Panc1 (cell line): ENCODE data around the gene SHC3. TPM values are rescaled to one million over a fixed set of nuclear protein-coding genes. Genes with fewer than 3 reads are reported as not detected.

Experiments
- ATAC-seq: fragments of 200-7000 bp; cut with Tn5 transposase; 2 replicates; pipeline ENCODE4 v1.9.1; 2020; ENCODE audit warnings: mild to moderate bottlenecking, moderate library complexity
- BruUV-seq: library from RNA; stranded (reverse); fragments of 400-500 nt; replicated peaks from 2 replicates; lab custom pipeline; 2021; lab: Mats Ljungman, UMichigan
- CTCF ChIA-PET: fragments of 300-600 bp; sonication (Branson Sonifier 250); formaldehyde crosslinking; loops from one replicate; lab custom pipeline; 2022; ENCODE audit warnings: antibody characterized with exemption; lab: Charles Lee
- POLR2A ChIA-PET: fragments of 300-600 bp; sonication (Branson Sonifier 250); formaldehyde crosslinking; loops from one replicate; lab custom pipeline; 2022; ENCODE audit warnings: antibody characterized with exemption; lab: Charles Lee
- DNase-seq: peaks from one replicate; pipeline ENCODE4 v3.0.0-alpha.2; 2010; ENCODE audit warnings: low read depth, low spot score
- H3K27ac ChIP-seq: 2 replicates; pipeline ENCODE4 v1.5.1; 2011; ENCODE audit warnings: mild to moderate bottlenecking, low read length, inconsistent platforms
- H3K27me3 ChIP-seq: fragments of 200-500 bp; sonication (Bioruptor generic); 2 replicates; pipeline ENCODE4 v1.6.0; 2014; ENCODE audit warnings: low read length, inconsistent platforms; ENCODE audit not compliant: control insufficient read depth, insufficient read depth
- H3K36me3 ChIP-seq: fragments of 200-500 bp; sonication (Bioruptor generic); 2 replicates; pipeline ENCODE4 v1.5.1; 2014; ENCODE audit warnings: inconsistent platforms, mild to moderate bottlenecking, low read length, moderate library complexity; ENCODE audit not compliant: control insufficient read depth, insufficient read depth
- H3K4me1 ChIP-seq: 2 replicates; pipeline ENCODE4 v1.5.1; 2011; ENCODE audit warnings: inconsistent platforms, mild to moderate bottlenecking, low read length, moderate library complexity; ENCODE audit not compliant: control insufficient read depth, insufficient read depth
- H3K4me3 ChIP-seq, 2 experiments: 2 replicates each; pipeline ENCODE4 v1.5.1; 2011 to 2012; ENCODE audit warnings: low read depth in 2 of 2, low read length in 2 of 2, mild to moderate bottlenecking in 2 of 2, inconsistent platforms in 1 of 2, moderate library complexity in 1 of 2
- H3K9me3 ChIP-seq: fragments of 200-500 bp; sonication (Bioruptor generic); 2 replicates; pipeline ENCODE4 v1.5.1; 2014; ENCODE audit warnings: low read depth, mild to moderate bottlenecking, inconsistent platforms, low read length, moderate library complexity; ENCODE audit not compliant: control insufficient read depth, insufficient read depth
- CTCF ChIP-seq: fragments of 450-650 bp; IDR thresholded peaks from 2 replicates; pipeline ENCODE4 v1.5.1; 2017; ENCODE audit warnings: mild to moderate bottlenecking
- POLR2AphosphoS5 ChIP-seq: IDR thresholded peaks from 2 replicates; pipeline ENCODE4 v1.6.1; 2012; ENCODE audit warnings: mild to moderate bottlenecking, low read depth, low read length, moderate library complexity
- REST ChIP-seq, 2 experiments: IDR thresholded peaks; 2 replicates each; pipeline ENCODE4 v1.6.1; 2011 to 2012; ENCODE audit warnings: low read depth in 2 of 2, control low read depth in 1 of 2, low read length in 1 of 2, mild to moderate bottlenecking in 1 of 2, moderate library complexity in 1 of 2; ENCODE audit not compliant: insufficient read depth in 1 of 2
- SIN3A ChIP-seq: IDR thresholded peaks from 2 replicates; pipeline ENCODE4 v1.6.1; 2012; ENCODE audit warnings: low read depth, mild to moderate bottlenecking, low read length, moderate library complexity, borderline replicate concordance; ENCODE audit not compliant: insufficient read depth
- TCF7L2 ChIP-seq: IDR thresholded peaks from 2 replicates; pipeline ENCODE4 v1.6.1; 2011; ENCODE audit warnings: mild to moderate bottlenecking, low read depth, low read length, inconsistent platforms
- in situ Hi-C: cut with HindIII; loops from 2 replicates; pipeline ENCODE4 v1.10.0; 2016; ENCODE audit warnings: low sequenced_read_pairs, low pct_unique_long_range_greater_than_20kb
- intact Hi-C: fragments of 100-400 bp; cut with micrococcal nuclease; formaldehyde crosslinking; loops from one replicate; pipeline ENCODE4 v1.10.0; 2022; ENCODE audit not compliant: unreplicated experiment
- total RNA-seq: library from RNA; stranded (reverse); gene quantifications from one replicate; pipeline ENCODE4 v1.2.1, GENCODE V29; 2021; ENCODE audit not compliant: unreplicated experiment

The SHC3 gene
- total RNA-seq, 1 experiment from 2014 or later: 1.7 TPM

GRCh38 chr9:89006267-89006666, 172.4 kb downstream of the SHC3 start:
- ATAC-seq (no peak), DNase-seq (no peak)
- Histone ChIP-seq H3K36me3 (no peaks in the 10 kb centered on the region), H3K27me3 (no peaks in the 10 kb centered on the region), H3K4me3 (no peak overlapping the region), H3K4me1 (no peaks in the 10 kb centered on the region), H3K9me3 (no peaks in the 10 kb centered on the region), H3K27ac (no peak overlapping the region)
- TF ChIP-seq POLR2AphosphoS5: no peak
- TF ChIP-seq TCF7L2: no peak
- no peak for TF ChIP-seq REST (IDR thresholded peaks at IDR 0.05; ENCODE audit: insufficient read depth in 1 of 2, low read depth in 2 of 2, low read length in 1 of 2)
- no peak for TF ChIP-seq CTCF
- TF ChIP-seq SIN3A: no peak
- ChIA-PET POLR2A (no interaction called here), CTCF (no interaction called here)
- no TSS peak for BruUV-seq
- intact Hi-C loops (no loop called here), in situ Hi-C loops (no loop called here)

- ATAC-seq (no peak), DNase-seq (no peak)
- Histone ChIP-seq H3K9me3 (no peaks in the 10 kb centered on the region), H3K27ac (no peak overlapping the region), H3K27me3 (no peaks in the 10 kb centered on the region), H3K36me3 (no peaks in the 10 kb centered on the region), H3K4me1 (no peaks in the 10 kb centered on the region), H3K4me3 (no peak overlapping the region)
- TF ChIP-seq TCF7L2 (no peak), SIN3A (no peak), REST (IDR thresholded peaks at IDR 0.05; ENCODE audit: insufficient read depth in 1 of 2, low read depth in 2 of 2, low read length in 1 of 2) (no peak), POLR2AphosphoS5 (no peak), CTCF (no peak)
- ChIA-PET CTCF (no interaction called here), POLR2A (no interaction called here)
- in situ Hi-C loops (no loop called here), intact Hi-C loops (no loop called here)
- BruUV-seq: no TSS peak
Measured at GRCh38 chr9:89005323-89005722, 173.3 kb downstream of the SHC3 start.
